ENCODE data around the gene MMAB. TPM values are rescaled to one million over a fixed set of nuclear protein-coding genes. Genes with fewer than 3 reads are reported as not detected.

The MMAB gene
- total RNA-seq, 1 donor from 2014 or later: 43.5 TPM

DNA sequence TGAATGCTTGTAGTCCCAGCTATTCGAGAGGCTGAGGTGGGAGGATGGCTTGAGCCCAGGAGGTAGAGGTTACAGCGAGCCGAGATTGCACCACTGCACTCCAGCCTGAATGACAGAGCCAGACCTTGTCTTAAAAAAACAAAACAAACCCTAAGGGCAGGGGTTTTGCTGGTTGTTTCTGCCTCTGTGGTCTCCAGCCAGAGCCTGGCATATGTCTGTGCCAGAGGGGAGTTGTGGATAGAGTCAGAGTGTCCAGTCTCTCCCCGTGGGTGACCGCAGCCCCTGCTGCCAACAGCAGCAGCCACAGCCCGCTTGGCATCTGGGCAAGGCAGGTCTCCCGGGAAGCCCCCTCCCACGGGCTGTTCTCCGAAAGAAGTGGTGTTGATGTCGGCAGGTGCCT is 37.9 kb upstream of the MMAB start:
- intact Hi-C loops (cut with DNase I): no loop called here
- Histone ChIP-seq H3K36me3 (no peaks in the 10 kb centered on the region), H3K27me3 (no peaks in the 10 kb centered on the region), H3K9me3 (no peaks in the 10 kb centered on the region), H3K27ac (no peak overlapping the region), H3K4me3 (no peak overlapping the region), H3K4me1 (peaks cover 0 to 3% of the 10 kb centered on the region in 2 donors)
- no peak for DNase-seq (ENCODE audit: low spot score in 2 of 2)
- no peak for TF ChIP-seq CTCF (IDR thresholded peaks at IDR 0.05)

- TF ChIP-seq CTCF (IDR thresholded peaks at IDR 0.05): no peak
- no peak overlapping the region for H3K4me3 ChIP-seq
- no peaks in the 10 kb centered on the region for H3K36me3 ChIP-seq
- no peak for DNase-seq (ENCODE audit: low spot score in 2 of 2)
- peaks cover 0 to 3% of the 10 kb centered on the region in 2 donors for H3K4me1 ChIP-seq
- no peak overlapping the region for H3K27ac ChIP-seq
- H3K9me3 ChIP-seq: no peaks in the 10 kb centered on the region
- intact Hi-C loops (cut with DNase I): no loop called here
- H3K27me3 ChIP-seq: no peaks in the 10 kb centered on the region
These were observed 37.2 kb upstream of the MMAB start for GRCh38 chr12:109610523-109610922.

DNA sequence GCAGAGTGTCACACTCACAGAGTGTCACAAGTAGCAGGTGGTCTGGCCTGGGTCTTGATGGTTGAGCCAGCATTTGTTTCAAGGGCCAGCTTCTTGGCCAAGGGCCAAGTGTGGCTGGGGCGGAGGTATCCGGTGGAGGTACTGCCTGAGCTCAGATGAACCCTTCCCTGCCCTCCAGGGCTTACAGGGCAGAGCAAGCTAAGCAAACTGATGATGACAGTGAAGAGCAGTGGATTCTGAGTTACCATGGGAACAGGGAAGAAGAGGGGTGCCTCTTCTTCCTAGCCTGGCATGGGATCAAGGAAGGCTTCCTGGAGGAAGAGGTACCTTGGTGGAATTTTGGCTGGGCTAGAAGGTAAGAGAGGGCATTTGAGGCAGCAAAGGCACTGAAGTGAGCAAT is 36.0 kb upstream of the MMAB start:
- TF ChIP-seq CTCF (IDR thresholded peaks at IDR 0.05): no peak
- Histone ChIP-seq H3K27me3 (no peaks in the 10 kb centered on the region), H3K27ac (no peak overlapping the region), H3K4me3 (no peak overlapping the region), H3K36me3 (no peaks in the 10 kb centered on the region), H3K4me1 (peaks cover 0 to 3% of the 10 kb centered on the region in 2 donors), H3K9me3 (no peaks in the 10 kb centered on the region)
- intact Hi-C loops (cut with DNase I): no loop called here
- no peak for DNase-seq (ENCODE audit: low spot score in 2 of 2)

DNA sequence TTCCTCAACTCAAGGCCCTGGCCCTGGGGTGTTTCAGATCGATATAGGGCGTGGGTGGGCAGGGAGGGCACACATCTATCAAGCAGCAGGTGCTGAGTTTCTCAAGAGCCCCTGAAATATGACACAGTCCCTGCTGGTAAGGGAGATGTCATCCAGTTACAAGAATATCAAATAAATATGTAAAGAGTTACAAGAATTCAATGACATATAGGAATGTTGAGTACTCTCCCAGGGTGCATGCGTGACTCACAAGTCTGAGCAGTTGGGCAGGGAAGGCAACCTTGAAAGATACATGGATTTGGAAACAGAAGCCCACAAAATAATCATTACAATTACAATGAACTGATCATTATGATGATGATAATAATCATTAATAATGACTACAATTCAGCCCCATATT is 35.5 kb upstream of the MMAB start:
- H3K27me3 ChIP-seq: no peaks in the 10 kb centered on the region
- intact Hi-C loops (cut with DNase I): no loop called here
- no peaks in the 10 kb centered on the region for H3K9me3 ChIP-seq
- no peak for TF ChIP-seq CTCF (IDR thresholded peaks at IDR 0.05)
- no peak for DNase-seq (ENCODE audit: low spot score in 2 of 2)
- no peaks in the 10 kb centered on the region for H3K36me3 ChIP-seq
- H3K4me3 ChIP-seq: no peak overlapping the region
- no peak overlapping the region for H3K27ac ChIP-seq
- peaks cover 0 to 3% of the 10 kb centered on the region in 2 donors for H3K4me1 ChIP-seq

DNA sequence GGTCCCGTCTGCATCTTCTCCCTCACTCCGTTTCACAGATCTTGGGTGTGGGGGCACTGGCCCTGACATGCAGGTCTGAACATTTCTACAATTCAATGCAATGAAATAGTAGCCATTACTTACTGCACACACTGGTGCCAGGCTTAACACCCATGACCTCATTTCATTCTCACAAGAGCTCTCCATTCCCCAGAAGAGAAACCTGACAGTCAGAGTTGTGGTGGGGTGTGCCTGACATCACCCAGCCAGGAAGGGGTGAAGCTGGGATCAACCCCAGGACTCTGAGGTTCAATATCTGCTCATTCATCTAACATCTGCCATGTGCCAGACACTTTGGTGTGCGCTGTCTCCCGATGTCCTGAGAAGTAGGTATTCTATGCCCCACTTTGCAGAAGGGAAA is 35.0 kb upstream of the MMAB start:
- no peaks in the 10 kb centered on the region for H3K9me3 ChIP-seq
- H3K4me1 ChIP-seq: peaks cover 0 to 3% of the 10 kb centered on the region in 2 donors
- no peak overlapping the region for H3K27ac ChIP-seq
- H3K4me3 ChIP-seq: no peak overlapping the region
- no peak for DNase-seq (ENCODE audit: low spot score in 2 of 2)
- intact Hi-C loops (cut with DNase I): no loop called here
- no peaks in the 10 kb centered on the region for H3K27me3 ChIP-seq
- no peaks in the 10 kb centered on the region for H3K36me3 ChIP-seq
- no peak for TF ChIP-seq CTCF (IDR thresholded peaks at IDR 0.05)

- no peak for DNase-seq (ENCODE audit: low spot score in 2 of 2)
These were observed 34.3 kb upstream of the MMAB start for GRCh38 chr12:109607618-109608017.

More at GRCh38 chr12:109607618-109608017, 34.3 kb upstream of the MMAB start:
- no peaks in the 10 kb centered on the region for H3K36me3 ChIP-seq
- no peaks in the 10 kb centered on the region for H3K9me3 ChIP-seq
- no peak overlapping the region for H3K4me3 ChIP-seq
- intact Hi-C loops (cut with DNase I): no loop called here
- H3K27ac ChIP-seq: no peak overlapping the region
- H3K27me3 ChIP-seq: no peaks in the 10 kb centered on the region
- TF ChIP-seq CTCF (IDR thresholded peaks at IDR 0.05): no peak
- peaks cover 0 to 3% of the 10 kb centered on the region in 2 donors for H3K4me1 ChIP-seq

All from ascending aorta (tissue), 2 donors.